ENCODE measurements around the gene HPD. TPM values are rescaled to one million over a fixed set of nuclear protein-coding genes. Genes with fewer than 3 reads are reported as not detected.

Gene HPD
- total and polyA plus RNA-seq, 2 donors (not counting 3 experiments of a cell fraction or from before 2014, with no cell fraction given): not detected

DNA sequence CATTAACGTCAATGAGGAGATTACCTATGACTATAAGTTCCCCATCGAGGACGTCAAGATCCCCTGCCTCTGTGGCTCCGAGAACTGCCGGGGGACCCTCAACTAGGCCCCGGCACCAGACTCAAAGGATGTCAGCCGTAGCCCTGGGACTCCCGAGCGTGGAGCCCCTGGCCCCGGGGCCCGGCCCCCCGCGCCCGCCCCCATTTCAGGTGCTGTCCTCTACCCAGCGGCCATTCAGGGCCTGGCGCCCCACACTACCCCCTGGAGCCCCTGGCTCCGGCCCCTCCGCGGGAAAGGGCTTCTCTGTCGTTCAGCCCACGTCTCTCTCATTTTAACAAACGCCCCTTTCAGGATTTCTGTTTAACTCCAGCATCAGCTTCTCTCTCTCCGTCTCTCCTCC lies 28.5 kb downstream of the HPD start:
- POLR2A ChIA-PET: no interaction called here

More for the DNA sequence above, 28.5 kb downstream of the HPD start:
- H3K9me3 ChIP-seq (replicated peaks; ENCODE audit: control insufficient read depth, insufficient read depth, low read length): no peaks in the 10 kb centered on the region
- H3K9ac ChIP-seq (replicated peaks; ENCODE audit: extremely low read depth, insufficient read depth, low read length): no peak overlapping the region
- H3K27me3 ChIP-seq (ENCODE audit: control insufficient read depth in 2 of 2, insufficient read depth in 2 of 2, low read length in 2 of 2): no peaks in the 10 kb centered on the region
- no peaks in the 10 kb centered on the region for H3K4me1 ChIP-seq (ENCODE audit: control insufficient read depth, extremely low read depth, insufficient read depth, low read length)
- H3K36me3 ChIP-seq (ENCODE audit: control insufficient read depth in 2 of 2, extremely low read depth in 1 of 2, insufficient read depth in 2 of 2, low read length in 2 of 2): peaks cover 12 to 37% of the 10 kb centered on the region in 2 experiments
- FAIRE-seq: no peak
- TF ChIP-seq, protein P1, sequence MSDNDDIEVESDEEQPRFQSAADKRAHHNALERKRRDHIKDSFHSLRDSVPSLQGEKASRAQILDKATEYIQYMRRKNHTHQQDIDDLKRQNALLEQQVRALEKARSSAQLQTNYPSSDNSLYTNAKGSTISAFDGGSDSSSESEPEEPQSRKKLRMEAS (IDR thresholded peaks at IDR 0.05; ENCODE audit: insufficient read depth, insufficient read length): no peak
- TF ChIP-seq EZH2 (IDR thresholded peaks at IDR 0.05; ENCODE audit: borderline replicate concordance, low read depth, low read length, severe bottlenecking): no peak
- TF ChIP-seq, protein P2, sequence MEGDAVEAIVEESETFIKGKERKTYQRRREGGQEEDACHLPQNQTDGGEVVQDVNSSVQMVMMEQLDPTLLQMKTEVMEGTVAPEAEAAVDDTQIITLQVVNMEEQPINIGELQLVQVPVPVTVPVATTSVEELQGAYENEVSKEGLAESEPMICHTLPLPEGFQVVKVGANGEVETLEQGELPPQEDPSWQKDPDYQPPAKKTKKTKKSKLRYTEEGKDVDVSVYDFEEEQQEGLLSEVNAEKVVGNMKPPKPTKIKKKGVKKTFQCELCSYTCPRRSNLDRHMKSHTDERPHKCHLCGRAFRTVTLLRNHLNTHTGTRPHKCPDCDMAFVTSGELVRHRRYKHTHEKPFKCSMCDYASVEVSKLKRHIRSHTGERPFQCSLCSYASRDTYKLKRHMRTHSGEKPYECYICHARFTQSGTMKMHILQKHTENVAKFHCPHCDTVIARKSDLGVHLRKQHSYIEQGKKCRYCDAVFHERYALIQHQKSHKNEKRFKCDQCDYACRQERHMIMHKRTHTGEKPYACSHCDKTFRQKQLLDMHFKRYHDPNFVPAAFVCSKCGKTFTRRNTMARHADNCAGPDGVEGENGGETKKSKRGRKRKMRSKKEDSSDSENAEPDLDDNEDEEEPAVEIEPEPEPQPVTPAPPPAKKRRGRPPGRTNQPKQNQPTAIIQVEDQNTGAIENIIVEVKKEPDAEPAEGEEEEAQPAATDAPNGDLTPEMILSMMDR (IDR thresholded peaks at IDR 0.05; ENCODE audit: extremely low read depth in 1 of 2, insufficient read depth in 1 of 2, low read depth in 1 of 2, low read length in 2 of 2): no peak
- TF ChIP-seq POLR2A (IDR thresholded peaks at IDR 0.05; ENCODE audit: low read depth, low read length): no peak
- TF ChIP-seq FOS (IDR thresholded peaks at IDR 0.05; ENCODE audit: borderline replicate concordance, insufficient read depth, low read length): no peak
- no peak for TF ChIP-seq POLR2AphosphoS5 (IDR thresholded peaks at IDR 0.05; ENCODE audit: insufficient read depth, low read depth, low read length)
- no peak for TF ChIP-seq GATA2 (IDR thresholded peaks at IDR 0.05; ENCODE audit: insufficient read depth, insufficient read length, low read depth, low read length)
- no peak overlapping the region for H3K4me3 ChIP-seq (replicated peaks in 1 of 3; ENCODE audit: insufficient read depth in 1 of 3, low read depth in 1 of 3, low read length in 3 of 3)
- no peaks in the 10 kb centered on the region for H4K20me1 ChIP-seq (replicated peaks; ENCODE audit: control insufficient read depth, extremely low read depth, insufficient read depth, low read length)
- no peak for DNase-seq (ENCODE audit: low read depth, low spot score)
- no TSS peak for BruUV-seq (replicated peaks)
- H3K79me2 ChIP-seq (ENCODE audit: control insufficient read depth, insufficient read depth, low read length): no peaks in the 10 kb centered on the region
- CTCF ChIA-PET: no interaction called here
- dilution Hi-C loops (cut with MboI; ENCODE audit: extremely low pct_ligation_motif_present, low sequenced_read_pairs): no loop called here
- intact Hi-C loops (cut with micrococcal nuclease): loop anchor here (2.0 kb wide), 1 partner anchor 15 kb away; no protein-coding TSS in a partner anchor
- H3K9me1 ChIP-seq (replicated peaks; ENCODE audit: control insufficient read depth, extremely low read depth, insufficient read depth, low read length): no peaks in the 10 kb centered on the region
- H3K4me2 ChIP-seq (ENCODE audit: insufficient read depth, low read length): no peak overlapping the region
- H2AFZ ChIP-seq (ENCODE audit: low read depth, low read length): no peak overlapping the region
- no peak overlapping the region for H3K27ac ChIP-seq (ENCODE audit: insufficient read depth, low read depth, low read length)
